Right cardiac atrium (tissue), 5 donors: ENCODE measurements around the gene MTMR11. TPM values are rescaled to one million over a fixed set of nuclear protein-coding genes. Genes with fewer than 3 reads are reported as not detected.
A peak's percentile ranks its signal among the peaks of the same experiment; 100 is the strongest.

ENCODE experiments used
- ATAC-seq, 2 donors: fragments of 200-7000 bp; cut with Tn5 transposase; one replicate each; pipeline versions ENCODE4 v1.8.0 to v1.9.1; 2020; ENCODE audit warnings: moderate library complexity in 2 of 2, mild to moderate bottlenecking in 1 of 2
- DNase-seq, 3 donors: peaks; one replicate each; pipeline ENCODE4 v3.0.0-alpha.2; 2020
- H3K27ac ChIP-seq: one replicate; pipeline ENCODE4 v1.5.1; 2013; ENCODE audit warnings: mild to moderate bottlenecking, low read length, control low read depth, moderate library complexity
- H3K27me3 ChIP-seq: one replicate; pipeline ENCODE4 v1.6.1; 2013; ENCODE audit not compliant: control insufficient read depth, insufficient read depth
- H3K4me1 ChIP-seq: one replicate; pipeline ENCODE4 v1.6.1; 2013; ENCODE audit warnings: low read length; ENCODE audit not compliant: control insufficient read depth, insufficient read depth
- H3K4me3 ChIP-seq: one replicate; pipeline ENCODE4 v1.5.1; 2013; ENCODE audit warnings: low read length, control low read depth
- H3K9me3 ChIP-seq: one replicate; pipeline ENCODE4 v1.6.1; 2013; ENCODE audit warnings: low read length; ENCODE audit not compliant: control insufficient read depth
- WGBS: extraction: QIAGEN DNeasy Blood & Tissue Kit; methylation state at CpG from one replicate; pipeline ENCODE4 v1.1.7; 2013; 5-methylcytosine and 5-hydroxymethylcytosine counted together
- intact Hi-C, 4 donors: fragments of 100-400 bp; cut with DNase I; formaldehyde crosslinking; loops; one replicate each; pipeline versions ENCODE4 v1.11.0 to v1.14.0; 2022 to 2023
- long read RNA-seq, 4 donors: library from polyadenylated mRNA; unstranded; transcript quantifications; one replicate each; pipeline ENCODE4 v2.0.0, GENCODE V29; 2020 to 2021
- polyA plus RNA-seq: library from polyadenylated mRNA; stranded (reverse); fragments of 200-250 nt; gene quantifications from one replicate; pipeline ENCODE4 v1.2.3, GENCODE V29; 2013
- total RNA-seq, 4 donors: library from RNA; stranded (reverse); fragmentation: NEBNext Ultra II Directional; extraction: Animal tissue kit (Norgen Biotek cat#: 25700); gene quantifications; one replicate each; pipeline ENCODE4 v1.2.1, GENCODE V29; 2021
- donor health status: healthy with polysubstance abuse.
- donor health status: DM: no; HTN: yes; CAD: no.
- donor health status: DM: no; HTN: no; CAD: no.
- donor health status: DM: no; HTN: yes; CAD: no; lungs with severe emphysema.
- donor health status: DM: yes; HTN: yes; CAD: no.

Gene MTMR11, protein sequence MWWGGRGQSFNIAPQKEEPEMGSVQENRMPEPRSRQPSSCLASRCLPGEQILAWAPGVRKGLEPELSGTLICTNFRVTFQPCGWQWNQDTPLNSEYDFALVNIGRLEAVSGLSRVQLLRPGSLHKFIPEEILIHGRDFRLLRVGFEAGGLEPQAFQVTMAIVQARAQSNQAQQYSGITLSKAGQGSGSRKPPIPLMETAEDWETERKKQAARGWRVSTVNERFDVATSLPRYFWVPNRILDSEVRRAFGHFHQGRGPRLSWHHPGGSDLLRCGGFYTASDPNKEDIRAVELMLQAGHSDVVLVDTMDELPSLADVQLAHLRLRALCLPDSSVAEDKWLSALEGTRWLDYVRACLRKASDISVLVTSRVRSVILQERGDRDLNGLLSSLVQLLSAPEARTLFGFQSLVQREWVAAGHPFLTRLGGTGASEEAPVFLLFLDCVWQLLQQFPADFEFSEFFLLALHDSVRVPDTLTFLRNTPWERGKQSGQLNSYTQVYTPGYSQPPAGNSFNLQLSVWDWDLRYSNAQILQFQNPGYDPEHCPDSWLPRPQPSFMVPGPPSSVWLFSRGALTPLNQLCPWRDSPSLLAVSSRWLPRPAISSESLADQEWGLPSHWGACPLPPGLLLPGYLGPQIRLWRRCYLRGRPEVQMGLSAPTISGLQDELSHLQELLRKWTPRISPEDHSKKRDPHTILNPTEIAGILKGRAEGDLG
- 10 to 100 TPM in 1 of 4 donors, 1 to 10 TPM in 3; 7.1 to 14.9 (median 9.1) TPM for total RNA-seq
- 3.1 TPM for polyA plus RNA-seq
- long read RNA-seq, donor 1, partial matches to known transcripts: 3 of 10 reads
- long read RNA-seq, donor 1, other reads (novel, unspliced or antisense): 4 of 10 reads
- long read RNA-seq, donor 2, partial matches to known transcripts: 0 of 3 reads
- long read RNA-seq, donor 2, other reads (novel, unspliced or antisense): 1 of 3 reads
- long read RNA-seq, donor 3, transcript MTMR11-202 (17 exons, 2,827 nt): major isoform, 7 of 16 reads
- long read RNA-seq, donor 3, partial matches to known transcripts: 2 of 16 reads
- long read RNA-seq, donor 3, other reads (novel, unspliced or antisense): 7 of 16 reads
- long read RNA-seq, donor 4, partial matches to known transcripts: 2 of 6 reads
- long read RNA-seq, donor 4, other reads (novel, unspliced or antisense): 3 of 6 reads

GRCh38 chr1:149936170-149936991, at the start of gene MTMR11:
Gene MTMR11, minus strand, starts transcription at chr1:149936879. Its CDS starts 232 bp downstream, at chr1:149936647.
- WGBS: 18% methylated on average over 18 of the region's 18 CpGs
- DNase-seq (peak in 1 of 3 donors; percentile 54), ATAC-seq (peak; percentile 50 to 61)
- intact Hi-C loops: no loop called here
- H3K27me3 ChIP-seq: no peaks in the 10 kb centered on the region
- no peak within 1 kb of the TSS for H3K27ac ChIP-seq
- H3K9me3 ChIP-seq: no peaks in the 10 kb centered on the region
- peak within 1 kb of the TSS; percentile 44 for H3K4me3 ChIP-seq
- H3K4me1 ChIP-seq: peaks cover 8% of the 10 kb centered on the region

GRCh38 chr1:149979972-149980540, 43.4 kb upstream of the MTMR11 start:
- Histone ChIP-seq H3K4me3 (no peak overlapping the region), H3K4me1 (peaks cover 3% of the 10 kb centered on the region), H3K27ac (no peak overlapping the region), H3K27me3 (no peaks in the 10 kb centered on the region), H3K9me3 (no peaks in the 10 kb centered on the region)
- intact Hi-C loops: no loop called here
- DNase-seq (no peak), ATAC-seq (no peak)
- WGBS: 96% methylated on average over 3 of the region's 3 CpGs

GRCh38 chr1:149979245-149979971, 42.7 kb upstream of the MTMR11 start:
- Histone ChIP-seq H3K27ac (no peak overlapping the region), H3K4me3 (no peak overlapping the region), H3K4me1 (peaks cover 3% of the 10 kb centered on the region), H3K27me3 (no peaks in the 10 kb centered on the region), H3K9me3 (no peaks in the 10 kb centered on the region)
- 88% methylated on average over 2 of the region's 2 CpGs for WGBS
- ATAC-seq (no peak), DNase-seq (no peak)
- intact Hi-C loops: no loop called here

DNA sequence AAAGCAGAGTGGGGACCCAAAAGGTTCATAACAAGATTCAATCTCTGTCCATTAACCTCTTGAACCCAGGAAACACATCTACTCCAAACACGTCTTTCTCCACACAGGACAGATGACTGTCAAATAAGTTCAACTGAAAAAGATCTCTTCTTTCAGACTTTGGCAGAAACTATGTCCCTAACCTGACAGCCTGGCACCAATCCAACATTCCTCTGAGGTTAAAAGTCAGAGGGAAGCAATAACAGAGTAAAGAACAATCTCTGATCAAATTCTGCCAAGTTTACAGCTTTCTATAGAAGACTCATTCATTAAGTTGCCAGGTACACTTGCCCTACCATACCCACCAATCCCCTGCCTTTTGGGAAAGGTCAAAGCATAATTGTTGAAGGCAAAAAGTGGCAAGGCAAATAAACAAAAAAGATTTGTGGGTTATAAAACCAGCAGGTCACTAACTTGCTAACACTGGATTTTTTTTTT, 41.9 kb upstream of the MTMR11 start:
- ATAC-seq: no peak
- Histone ChIP-seq H3K27ac (no peak overlapping the region), H3K4me3 (no peak overlapping the region), H3K9me3 (no peaks in the 10 kb centered on the region), H3K4me1 (peaks cover 3% of the 10 kb centered on the region), H3K27me3 (no peaks in the 10 kb centered on the region)
- 29% methylated on average over 1 of the region's 1 CpG for WGBS
- DNase-seq: no peak
- intact Hi-C loops: no loop called here

DNA sequence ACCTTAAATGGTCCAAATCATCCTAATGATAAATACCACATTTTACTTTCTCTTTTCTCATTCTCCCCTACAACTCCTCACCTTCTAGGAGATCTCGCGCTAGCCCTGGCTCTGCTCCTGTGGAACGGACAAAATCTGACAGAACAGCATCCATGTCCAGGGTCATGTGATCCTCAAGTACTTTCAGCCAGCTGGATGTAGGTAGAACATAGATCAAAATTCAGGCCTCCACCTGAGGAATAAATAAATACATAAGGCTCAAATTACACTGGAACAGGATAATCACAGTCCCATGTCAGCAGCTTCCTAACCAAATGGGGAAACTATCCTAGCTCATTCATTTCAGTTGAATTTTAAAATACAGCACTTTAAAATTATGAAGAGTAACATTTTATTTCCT, 40.7 kb upstream of the MTMR11 start:
- Histone ChIP-seq H3K4me1 (peaks cover 3% of the 10 kb centered on the region), H3K4me3 (no peak overlapping the region), H3K27me3 (no peaks in the 10 kb centered on the region), H3K9me3 (no peaks in the 10 kb centered on the region), H3K27ac (no peak overlapping the region)
- intact Hi-C loops: no loop called here
- 84% methylated on average over 3 of the region's 3 CpGs for WGBS
- no peak for DNase-seq
- ATAC-seq: no peak

DNA sequence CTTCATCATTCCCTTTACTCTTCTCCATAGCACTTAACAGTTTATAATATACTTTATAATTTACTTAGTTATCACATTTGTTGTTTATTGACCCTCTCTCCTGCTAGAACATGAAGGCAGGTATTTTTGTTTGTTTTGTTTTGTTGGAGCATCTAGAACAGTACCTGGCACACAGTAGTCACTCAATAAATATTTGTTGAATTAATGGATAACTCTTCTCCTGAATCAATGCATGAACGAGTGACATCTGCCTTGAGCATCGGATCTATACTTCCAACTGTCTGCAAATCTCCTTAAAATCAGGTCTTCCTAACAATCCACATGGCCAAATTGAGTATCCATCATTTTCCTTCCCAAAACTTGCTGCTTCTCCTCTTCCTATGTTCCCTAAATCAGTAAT, 35.9 kb upstream of the MTMR11 start:
- Histone ChIP-seq H3K9me3 (no peaks in the 10 kb centered on the region), H3K27ac (no peak overlapping the region), H3K4me1 (no peaks in the 10 kb centered on the region), H3K27me3 (no peaks in the 10 kb centered on the region), H3K4me3 (no peak overlapping the region)
- no peak for DNase-seq
- 96% methylated on average over 2 of the region's 2 CpGs for WGBS
- ATAC-seq: no peak
- intact Hi-C loops: loop anchor here in 1 of 4 donors (5.0 kb wide), 1 partner anchor 35 kb away; no protein-coding TSS in a partner anchor

GRCh38 chr1:149967646-149968045, 31.0 kb upstream of the MTMR11 start:
- Histone ChIP-seq H3K4me3 (no peak overlapping the region), H3K27ac (no peak overlapping the region), H3K4me1 (no peaks in the 10 kb centered on the region), H3K9me3 (no peaks in the 10 kb centered on the region), H3K27me3 (no peaks in the 10 kb centered on the region)
- DNase-seq: no peak
- intact Hi-C loops: loop anchor here in 1 of 4 donors (10.0 kb wide), 2 partner anchors 77 to 197 kb away; no protein-coding TSS in a partner anchor
- no peak for ATAC-seq

GRCh38 chr1:149967041-149967440, 30.4 kb upstream of the MTMR11 start:
- Histone ChIP-seq H3K9me3 (no peaks in the 10 kb centered on the region), H3K4me1 (no peaks in the 10 kb centered on the region), H3K27ac (no peak overlapping the region), H3K4me3 (no peak overlapping the region), H3K27me3 (no peaks in the 10 kb centered on the region)
- intact Hi-C loops: loop anchor here in 1 of 4 donors (10.0 kb wide), 2 partner anchors 78 to 198 kb away; no protein-coding TSS in a partner anchor
- ATAC-seq (no peak), DNase-seq (no peak)
- WGBS: 83% methylated on average over 3 of the region's 3 CpGs

DNA sequence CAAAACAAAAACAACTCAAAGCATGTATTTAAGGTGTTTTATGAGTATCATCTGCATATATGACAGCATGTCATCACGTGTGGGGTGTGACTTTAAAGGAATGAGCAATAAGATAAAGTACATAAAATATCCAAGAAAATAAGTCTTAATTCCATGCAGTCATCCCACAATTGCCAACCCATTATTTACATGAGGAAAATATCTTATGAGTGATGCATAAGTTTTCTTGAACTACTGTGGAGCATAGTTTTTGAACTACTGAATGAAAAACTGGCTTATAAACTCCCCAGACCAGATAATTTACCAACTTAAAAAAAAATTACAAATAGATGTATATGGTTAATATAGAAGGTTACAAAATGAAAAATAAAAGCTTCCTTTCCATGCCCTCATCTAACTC, 29.7 kb upstream of the MTMR11 start:
- Histone ChIP-seq H3K9me3 (no peaks in the 10 kb centered on the region), H3K27ac (no peak overlapping the region), H3K27me3 (no peaks in the 10 kb centered on the region), H3K4me1 (no peaks in the 10 kb centered on the region), H3K4me3 (no peak overlapping the region)
- no peak for ATAC-seq
- no peak for DNase-seq
- intact Hi-C loops: loop anchor here in 1 of 4 donors (10.0 kb wide), 2 partner anchors 78 to 198 kb away; no protein-coding TSS in a partner anchor
- WGBS: 79% methylated on average over 1 of the region's 1 CpG
